AG09309 (cell line): Measurements from ENCODE around the gene SH3BP2.

ENCODE experiments used
- DNase-seq: peaks from one replicate; pipeline ENCODE4 v3.0.0-alpha.2; 2010; ENCODE audit warnings: low read depth
- H3K4me3 ChIP-seq: 2 replicates; pipeline ENCODE4 v1.5.1; 2011; ENCODE audit warnings: mild to moderate bottlenecking, low read depth, low read length, moderate library complexity; ENCODE audit not compliant: control insufficient read depth
- CTCF ChIP-seq: IDR thresholded peaks from 2 replicates; pipeline ENCODE4 v1.5.1; 2011; ENCODE audit warnings: mild to moderate bottlenecking, low read depth, low read length, inconsistent platforms; ENCODE audit not compliant: insufficient read depth, control insufficient read depth; ENCODE audit errors: missing control alignments

Gene SH3BP2

GRCh38 chr4:2830632-2831610 lies 38.0 kb downstream of the SH3BP2 start:
- TF ChIP-seq CTCF, result no peak
- no peak for DNase-seq
- no peak overlapping the region for H3K4me3 ChIP-seq

GRCh38 chr4:2831611-2832308 lies 38.9 kb downstream of the SH3BP2 start:
- no peak for TF ChIP-seq CTCF
- no peak overlapping the region for H3K4me3 ChIP-seq
- DNase-seq, result no peak

GRCh38 chr4:2832309-2832980 lies 39.6 kb downstream of the SH3BP2 start:
- TF ChIP-seq CTCF, result no peak
- no peak for DNase-seq
- H3K4me3 ChIP-seq, result no peak overlapping the region

GRCh38 chr4:2832981-2833670 lies 40.2 kb downstream of the SH3BP2 start:
- no peak overlapping the region for H3K4me3 ChIP-seq
- TF ChIP-seq CTCF, result no peak
- DNase-seq, result no peak

GRCh38 chr4:2833671-2834000 lies 40.8 kb downstream of the SH3BP2 start:
- TF ChIP-seq CTCF, result no peak
- H3K4me3 ChIP-seq, result no peak overlapping the region
- no peak for DNase-seq
